GM21367 (cell line): ENCODE results near the gene CDKL1.
"Not testable (repeated sequence)": the region's sequence is repeated elsewhere in the genome, so short reads cannot be mapped to it uniquely, and the experiment has no call there.

Experiments
- ATAC-seq: cut with Tn5 transposase; IDR thresholded peaks from one replicate; pipeline ENCODE4 v1.9.1; 2021; ENCODE audit not compliant: unreplicated experiment

The CDKL1 gene

GRCh38 chr14:50388256-50388931 lies 8.3 kb downstream of the CDKL1 start:
- no peak for ATAC-seq

DNA sequence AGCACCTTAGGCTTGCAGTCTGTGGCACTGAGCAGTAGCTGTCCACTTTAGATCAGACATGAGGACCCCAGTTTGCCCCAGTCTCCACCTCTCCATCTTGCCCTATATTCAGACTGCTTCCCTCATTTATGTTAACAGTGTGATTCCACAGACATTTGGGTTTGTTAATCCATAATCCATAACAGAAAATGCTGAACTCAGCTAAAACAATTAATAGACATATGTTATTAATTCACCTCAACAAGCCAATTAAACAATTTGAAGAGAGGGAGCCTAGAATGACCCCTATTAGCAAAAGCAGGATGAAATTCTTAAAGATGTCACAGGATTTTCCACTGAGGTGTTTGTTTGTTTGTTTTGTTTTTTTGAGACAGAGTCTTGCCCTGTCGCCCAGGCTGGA lies 9.1 kb downstream of the CDKL1 start:
- ATAC-seq = no peak

DNA sequence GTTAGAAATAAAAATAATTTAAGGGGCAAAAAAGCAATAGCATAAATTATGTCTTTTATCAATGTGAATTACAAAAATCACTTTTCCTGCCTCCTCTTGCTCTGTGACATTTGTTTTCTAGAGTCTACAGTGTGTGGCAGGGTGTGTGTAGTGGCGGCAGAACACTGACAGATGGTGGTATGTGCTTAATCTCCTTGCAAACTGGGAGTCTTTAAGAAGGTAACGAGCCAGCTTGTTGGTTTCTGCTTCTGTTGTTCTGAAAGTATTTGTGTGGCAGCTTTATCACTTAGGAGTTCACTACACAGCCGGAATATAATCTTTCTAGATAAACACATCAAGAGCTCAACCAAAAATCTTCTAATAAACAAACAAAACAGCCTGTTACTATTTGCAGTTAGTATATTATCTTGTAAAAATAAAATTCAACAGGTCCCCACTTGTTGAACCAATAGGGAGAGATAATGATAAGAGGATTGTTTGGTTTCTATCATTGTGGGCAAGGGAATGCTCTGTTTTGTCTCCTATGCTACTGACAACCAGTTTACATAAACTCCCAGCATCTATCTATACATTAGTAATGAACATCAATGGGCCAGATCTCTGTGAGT lies 13.0 kb downstream of the CDKL1 start:
- no peak for ATAC-seq

DNA sequence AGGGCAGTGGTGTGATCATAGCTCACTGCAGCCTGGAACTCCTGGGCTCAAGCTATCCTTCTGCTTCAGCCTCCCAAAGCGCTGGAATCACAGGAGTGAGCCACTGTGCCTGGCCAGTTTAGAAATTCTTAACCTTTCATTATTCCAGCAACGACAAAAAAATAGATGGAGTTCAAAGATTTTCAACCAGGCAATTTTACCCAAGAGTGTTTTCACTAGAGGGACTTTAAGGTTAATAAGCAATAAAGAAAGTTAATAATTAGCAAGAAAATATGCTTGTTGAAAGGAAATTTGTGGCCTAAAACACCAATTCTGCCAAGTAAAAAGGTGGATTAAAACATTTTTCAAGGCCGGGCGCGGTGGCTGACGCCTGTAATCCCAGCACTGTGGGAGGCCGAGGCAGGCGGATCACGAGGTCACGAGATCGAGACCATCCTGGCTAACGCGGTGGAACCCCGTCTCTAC lies 14.8 kb downstream of the CDKL1 start:
- ATAC-seq = no peak

DNA sequence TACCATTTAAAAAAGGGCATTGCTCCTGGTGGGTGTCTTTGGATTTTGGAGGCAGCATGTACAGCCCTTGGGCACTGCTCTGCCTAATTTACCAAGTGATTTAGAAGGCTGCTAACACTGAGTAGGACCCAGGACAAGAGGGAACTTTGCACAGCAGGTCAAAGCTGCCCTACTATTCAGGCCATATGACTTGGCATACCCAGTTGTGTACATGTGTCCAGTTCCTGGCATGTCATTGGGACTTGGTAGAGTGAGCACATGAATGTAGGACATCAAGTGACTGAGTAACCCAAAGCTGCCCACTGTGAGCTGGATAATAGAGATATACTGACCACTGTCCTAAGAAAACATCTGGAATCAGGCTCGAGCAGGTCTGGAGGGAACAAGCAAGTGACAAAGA lies 15.7 kb downstream of the CDKL1 start:
- no peak for ATAC-seq

DNA sequence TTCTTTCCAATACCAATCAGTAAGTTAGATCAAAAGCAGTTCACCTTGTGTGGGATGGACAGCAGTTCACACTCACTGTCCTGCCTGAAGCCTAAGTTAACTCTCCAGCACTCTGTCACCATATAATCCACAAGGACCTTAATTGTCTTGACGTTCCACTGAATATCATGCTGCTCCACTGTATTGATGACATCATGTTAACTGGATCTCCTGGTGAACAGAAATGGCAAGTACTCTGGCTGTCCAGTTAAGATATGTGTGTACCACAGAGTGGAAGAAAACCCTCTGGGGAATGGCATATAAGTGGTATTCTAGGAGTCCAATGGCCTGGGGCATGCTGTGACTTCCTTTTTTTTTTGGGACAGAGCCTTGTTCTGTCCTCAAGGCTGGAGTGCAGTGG lies 16.2 kb downstream of the CDKL1 start:
- ATAC-seq = no peak

- ATAC-seq = no peak
Measured at GRCh38 chr14:50379563-50379962, 17.1 kb downstream of the CDKL1 start.

- no peak for ATAC-seq
Measured at GRCh38 chr14:50377550-50378085, 19.1 kb downstream of the CDKL1 start.

GRCh38 chr14:50375760-50376159 lies 20.9 kb downstream of the CDKL1 start:
- no peak for ATAC-seq

- no peak for ATAC-seq
Measured at GRCh38 chr14:50373959-50374358, 22.7 kb downstream of the CDKL1 start.

- no peak for ATAC-seq
Measured at GRCh38 chr14:50371546-50371945, 25.1 kb downstream of the CDKL1 start.

- no peak for ATAC-seq
Measured at GRCh38 chr14:50366589-50366988, 30.1 kb downstream of the CDKL1 start.

- no peak for ATAC-seq
Measured at GRCh38 chr14:50366115-50366514, 30.6 kb downstream of the CDKL1 start.

- not testable (repeated sequence) for ATAC-seq
Measured at GRCh38 chr14:50365572-50365971, 31.1 kb downstream of the CDKL1 start.

DNA sequence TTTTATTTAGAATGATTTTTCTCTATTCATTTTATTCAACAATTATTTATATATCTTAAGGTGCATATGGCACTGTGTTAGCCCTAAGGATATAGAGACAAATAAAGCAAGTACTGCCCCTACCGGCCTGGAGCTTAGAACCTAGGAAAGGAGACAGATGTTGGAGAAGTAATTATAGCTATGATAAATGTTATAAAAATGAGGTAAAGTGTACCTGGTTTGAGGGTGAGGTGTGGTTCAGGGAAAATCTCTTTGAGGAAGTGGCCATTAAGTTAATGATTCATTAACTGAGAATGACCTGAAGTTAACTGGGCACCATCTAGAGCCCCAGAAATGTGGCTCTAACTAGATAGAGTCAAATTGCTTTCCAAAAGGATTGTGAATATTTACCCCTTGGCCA lies 31.9 kb downstream of the CDKL1 start:
- ATAC-seq = no peak

GRCh38 chr14:50363714-50364111 lies 33.0 kb downstream of the CDKL1 start:
- peak; percentile 98 for ATAC-seq

DNA sequence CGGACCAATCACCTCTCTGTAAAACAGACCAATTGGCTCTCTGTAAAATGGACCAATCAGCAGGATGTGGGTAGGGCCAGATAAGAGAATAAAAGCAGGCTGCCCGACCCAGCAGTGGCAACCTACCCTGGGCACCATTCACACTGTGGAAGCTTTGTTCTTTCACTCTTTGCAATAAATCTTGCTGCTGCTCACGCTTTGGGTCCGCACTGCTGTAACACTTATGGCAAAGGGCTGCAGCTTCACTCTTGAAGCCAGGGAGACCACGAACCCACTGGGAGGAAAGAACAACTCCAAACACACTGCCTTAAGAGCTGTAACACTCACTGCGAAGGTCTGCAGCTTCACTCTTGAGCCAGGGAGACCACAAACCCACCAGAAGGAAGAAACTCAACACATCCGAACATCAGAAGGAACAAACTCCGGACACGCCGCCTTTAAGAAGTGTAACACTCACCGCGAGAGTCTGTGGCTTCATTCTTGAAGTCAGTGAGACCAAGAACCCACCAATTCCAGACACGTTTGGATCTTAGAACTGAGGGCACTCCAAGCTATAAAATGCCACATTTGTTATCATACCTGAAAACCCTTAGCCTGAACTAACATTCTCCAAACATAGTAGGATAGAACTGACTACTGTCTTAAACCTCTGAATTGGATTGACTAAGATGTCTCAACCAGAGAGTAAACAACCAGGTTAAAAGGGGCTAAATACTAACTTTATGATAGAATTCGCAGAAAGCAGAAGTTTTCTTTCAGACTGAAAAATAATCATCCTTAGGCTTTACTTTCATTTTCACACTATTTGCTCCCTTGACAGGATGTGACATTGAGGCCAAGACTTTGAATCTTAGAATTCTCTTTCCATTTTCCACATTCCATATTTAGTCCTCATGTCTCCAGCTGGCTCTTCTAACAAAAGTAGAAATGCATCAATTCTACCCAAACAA lies 33.6 kb downstream of the CDKL1 start:
- peak; percentile 5 for ATAC-seq

DNA sequence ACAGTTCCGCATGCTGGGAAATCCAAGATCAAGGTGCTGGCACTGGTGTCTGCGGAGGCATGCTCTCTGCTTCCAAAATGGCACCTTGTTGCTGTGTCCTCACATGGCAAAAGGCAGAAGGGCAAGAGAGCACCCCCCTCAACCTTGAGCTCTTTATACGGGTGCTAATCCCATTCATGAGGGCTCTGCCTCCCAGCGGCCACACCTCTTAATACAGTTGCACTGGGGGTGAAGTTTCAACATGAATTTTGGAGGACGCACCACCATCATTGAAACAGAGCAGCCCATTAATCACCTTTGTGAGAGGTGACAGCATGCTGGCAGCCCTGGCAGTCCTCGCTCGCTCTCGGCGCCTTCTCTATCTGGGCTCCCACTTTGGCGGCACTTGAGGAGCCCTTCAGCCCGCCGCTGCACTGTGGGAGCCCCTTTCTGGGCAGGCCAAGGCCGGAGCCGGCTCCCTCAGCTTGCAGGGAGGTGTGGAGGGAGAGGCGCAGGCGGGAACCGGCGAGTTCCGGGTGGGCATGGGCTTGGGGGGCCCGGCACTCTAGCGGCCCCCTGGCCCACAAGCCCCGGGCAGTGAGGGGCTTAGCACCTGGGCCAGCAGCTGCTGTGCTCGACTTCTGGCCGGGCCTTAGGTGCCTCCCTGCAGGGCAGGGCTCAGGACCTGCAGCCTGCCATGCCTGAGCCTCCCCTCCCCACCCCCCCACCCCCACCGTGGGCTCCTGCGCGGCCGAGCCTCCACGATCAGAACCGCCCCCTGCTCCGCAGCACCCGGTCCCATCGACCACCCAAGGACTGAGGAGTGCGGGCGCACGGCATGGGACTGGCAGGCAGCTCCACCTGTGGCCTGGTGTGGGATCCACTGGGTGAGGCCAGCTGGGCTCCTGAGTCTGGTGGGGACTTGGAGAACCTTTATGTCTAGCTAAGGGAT lies 34.9 kb downstream of the CDKL1 start:
- not testable (repeated sequence) for ATAC-seq

DNA sequence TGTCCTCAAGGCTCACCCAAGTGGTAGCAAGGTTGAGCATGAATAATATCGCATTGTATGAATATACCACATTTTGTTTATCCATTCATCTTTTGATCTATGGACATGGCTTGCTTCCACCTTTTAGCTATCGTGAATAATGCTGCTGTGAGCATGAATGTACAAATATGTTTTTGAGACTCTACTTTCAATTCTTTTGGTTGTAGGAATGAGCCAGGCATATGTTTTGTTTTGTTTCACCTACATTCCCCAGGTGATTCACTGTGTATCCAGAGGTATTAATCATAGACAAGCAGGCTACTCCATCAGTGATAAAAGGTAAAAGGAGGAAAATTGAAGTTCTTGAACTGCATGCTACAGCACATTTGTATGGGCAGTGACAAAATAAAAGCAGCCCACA lies 35.8 kb downstream of the CDKL1 start:
- ATAC-seq = no peak

- no peak for ATAC-seq
Measured at GRCh38 chr14:50360093-50360492, 36.6 kb downstream of the CDKL1 start.
